ENCODE measurements around the gene TTC7B.

- no peak for TF ChIP-seq CTCF (IDR thresholded peaks at IDR 0.05)
- TF ChIP-seq POLR2A (IDR thresholded peaks at IDR 0.05): no peak
Observed at GRCh38 chr14:90532826-90533525, 283.3 kb downstream of the TTC7B start.
